Sciatic nerve (tissue), 2 donors: ENCODE data around the gene CNOT8. TPM values are rescaled to one million over a fixed set of nuclear protein-coding genes. Genes with fewer than 3 reads are reported as not detected.
"Not testable (repeated sequence)": the region's sequence is repeated elsewhere in the genome, so short reads cannot be mapped to it uniquely, and the experiment has no call there.

Experiments used
- ATAC-seq: fragments of 200-7000 bp; cut with Tn5 transposase; one replicate; pipeline ENCODE4 v1.9.1; 2020; ENCODE audit warnings: mild to moderate bottlenecking, moderate library complexity
- DNase-seq: peaks from one replicate; pipeline ENCODE4 v3.0.0-alpha.2; 2020; ENCODE audit warnings: low spot score
- intact Hi-C: fragments of 100-400 bp; cut with DNase I; formaldehyde crosslinking; loops from one replicate; pipeline ENCODE4 v1.14.2; 2022
- microRNA-seq: library from miRNA; unstranded; fragments of <30 nt; microRNA quantifications from one replicate; pipeline ENCODE4 v1.2.0, GENCODE V29; 2020
- total RNA-seq: library from RNA; stranded (reverse); fragmentation: NEBNext Ultra II Directional; extraction: Animal tissue kit (Norgen Biotek cat#: 25700); gene quantifications from one replicate; pipeline ENCODE4 v1.2.1, GENCODE V29; 2021
- donor health status: DM: no; HTN: no; CAD: no.
- donor health status: DM: no; HTN: no; CAD: no.

CNOT8 gene
- total RNA-seq, 1 donor from 2014 or later, result 45.3 TPM

GRCh38 chr5:154898210-154898609 is 39.8 kb downstream of the CNOT8 start:
- intact Hi-C loops, result no loop called here
- DNase-seq (no peak), ATAC-seq (peak; percentile 33)

- DNase-seq, result no peak
- intact Hi-C loops, result no loop called here
- ATAC-seq, result peak; percentile 77
These were observed 40.9 kb downstream of the CNOT8 start for GRCh38 chr5:154899151-154899816.

DNA sequence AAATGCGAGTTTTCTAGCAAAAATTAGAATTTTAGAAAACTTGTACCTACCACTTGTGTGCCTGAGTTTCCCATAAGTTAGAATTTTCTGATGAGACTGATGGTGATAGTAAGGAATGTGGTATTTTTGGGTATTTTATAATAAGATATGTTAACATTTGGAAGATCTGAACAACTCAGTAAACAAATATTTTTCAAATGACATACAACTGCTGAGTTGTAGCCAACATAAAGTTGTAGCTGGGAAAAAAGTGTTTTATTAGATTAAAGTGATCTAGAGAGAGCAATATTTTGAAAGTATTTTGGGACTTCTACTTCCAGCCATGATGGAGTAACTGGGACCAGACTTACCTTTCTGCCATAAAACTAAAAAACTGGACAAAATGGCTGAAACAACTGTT is 41.6 kb downstream of the CNOT8 start:
- DNase-seq, result no peak
- peak; percentile 49 for ATAC-seq
- intact Hi-C loops, result no loop called here

DNA sequence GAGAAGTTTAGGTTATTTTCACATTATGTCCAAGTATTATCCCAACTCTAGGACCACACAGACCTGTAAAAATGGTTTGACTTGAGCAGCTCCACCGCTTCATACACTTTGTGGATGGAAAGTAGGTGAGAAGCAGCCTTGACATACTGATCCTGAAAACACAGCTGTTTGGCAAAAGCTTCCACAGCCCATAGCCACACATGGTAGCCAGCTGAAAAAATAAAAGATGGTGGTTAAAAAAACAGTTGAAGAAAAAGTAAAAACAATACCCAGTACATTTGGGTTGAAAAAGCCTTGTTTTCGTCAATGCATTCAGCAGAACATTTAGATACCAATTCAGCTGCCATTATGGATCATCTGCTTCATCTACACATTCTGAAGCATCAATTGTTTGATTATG is 42.8 kb downstream of the CNOT8 start:
- intact Hi-C loops, result no loop called here
- no peak for DNase-seq
- ATAC-seq, result peak; percentile 56

- ATAC-seq (no peak), DNase-seq (no peak)
- intact Hi-C loops, result no loop called here
These were observed 43.5 kb downstream of the CNOT8 start for GRCh38 chr5:154901913-154902312.

DNA sequence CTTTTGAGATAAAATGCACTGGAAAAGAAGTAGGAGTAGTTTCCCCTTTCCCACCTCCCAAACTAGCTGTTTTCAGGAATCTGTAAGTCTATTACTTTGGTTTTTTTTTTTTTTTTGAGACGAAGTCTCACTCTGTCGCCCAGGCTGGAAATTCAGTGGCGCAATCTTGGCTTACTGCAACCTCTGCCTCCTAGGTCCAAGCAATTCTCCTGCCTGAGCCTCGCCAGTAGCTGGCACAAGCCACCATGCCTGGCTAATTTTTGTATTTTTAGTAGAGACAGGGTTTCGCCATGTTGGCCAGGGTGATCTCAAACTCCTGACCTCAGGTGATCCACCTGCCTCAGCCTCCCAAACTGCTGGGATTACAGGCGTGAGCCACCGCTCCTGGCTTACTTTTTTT is 47.2 kb downstream of the CNOT8 start:
- DNase-seq, ATAC-seq, intact Hi-C loops: not testable (repeated sequence)

DNA sequence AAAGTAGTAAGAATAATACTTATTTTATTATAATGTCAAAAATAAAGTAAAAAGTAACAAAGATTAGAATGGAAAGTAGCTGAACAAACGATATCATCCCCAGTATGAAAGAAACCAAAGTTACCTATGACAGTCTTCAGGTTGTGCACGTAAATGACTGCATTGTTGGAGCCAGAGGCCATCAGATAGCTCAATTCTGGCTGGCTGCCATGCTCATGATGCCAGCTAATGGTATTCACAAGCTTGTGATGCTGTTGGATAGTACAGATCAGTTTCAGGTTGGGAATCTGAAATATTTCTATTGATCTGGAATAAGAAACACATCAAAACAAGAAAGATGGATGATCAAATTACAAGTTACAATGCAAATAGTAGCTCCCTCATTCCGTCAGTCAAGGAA is 58.4 kb downstream of the CNOT8 start:
- intact Hi-C loops, result no loop called here
- no peak for DNase-seq
- no peak for ATAC-seq

DNA sequence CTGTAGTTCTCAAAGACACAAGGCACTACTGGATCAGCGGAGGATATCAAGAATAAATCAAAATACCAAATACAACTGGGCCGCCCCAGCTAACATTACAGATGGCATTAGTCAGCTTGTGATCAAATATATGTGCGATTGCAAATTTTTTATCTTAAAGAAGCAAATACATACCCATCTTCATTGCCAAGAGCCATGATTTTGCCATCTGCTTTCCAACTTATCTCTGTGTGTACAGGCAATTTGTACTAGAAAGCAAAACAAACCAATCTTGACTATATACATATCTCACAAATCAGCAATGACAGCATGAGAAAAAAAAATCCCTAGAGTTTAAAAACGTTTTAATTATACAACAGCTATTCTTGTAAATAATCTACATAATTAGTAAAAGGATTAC is 59.3 kb downstream of the CNOT8 start:
- intact Hi-C loops, result no loop called here
- DNase-seq (no peak), ATAC-seq (no peak)

DNA sequence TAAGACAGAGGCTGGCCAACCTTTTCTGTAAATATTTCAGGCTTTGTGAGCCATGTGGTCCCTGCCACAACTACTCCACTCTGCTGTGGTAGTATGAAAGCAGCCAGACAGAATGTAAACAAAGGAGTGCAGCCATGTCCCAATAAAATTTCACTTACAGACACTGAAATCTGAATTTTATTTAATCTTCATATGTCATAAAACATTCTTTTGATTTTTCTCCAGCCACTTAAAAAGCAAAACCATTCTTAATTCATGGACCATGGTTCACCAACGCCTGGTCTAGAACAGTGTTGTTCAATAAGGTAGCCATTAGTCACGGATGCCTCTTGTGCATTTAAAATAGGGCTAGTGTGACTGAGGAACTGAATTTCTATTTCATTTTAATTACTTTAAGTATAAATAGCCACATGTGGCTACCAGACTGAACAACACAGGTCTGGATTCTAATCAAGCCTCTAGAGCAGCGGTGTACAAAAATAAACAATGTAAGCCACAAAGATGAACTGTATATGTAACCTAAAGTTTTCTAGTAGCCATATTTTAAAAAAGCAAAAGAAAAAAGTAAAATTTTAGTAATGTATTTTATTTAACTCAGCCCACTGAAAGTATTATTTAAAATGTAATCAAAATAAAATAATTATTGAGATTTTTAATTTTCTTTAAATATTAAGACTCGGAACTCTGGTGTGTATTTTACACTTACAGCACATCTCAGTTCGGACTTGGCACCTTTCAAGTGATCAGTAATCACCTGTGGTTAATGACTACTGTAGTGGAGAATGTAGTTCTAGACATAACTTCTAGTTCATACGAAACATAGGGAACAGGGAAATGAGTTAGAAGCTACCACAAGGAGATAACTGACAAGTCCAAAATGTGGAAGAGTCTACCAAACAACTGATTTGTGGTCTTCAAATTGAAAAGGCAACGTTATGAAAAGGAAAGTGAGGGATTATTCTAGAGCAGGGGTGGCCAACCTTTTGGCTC is 65.3 kb downstream of the CNOT8 start:
- intact Hi-C loops, result no loop called here
- no peak for DNase-seq

More for the DNA sequence above, 65.3 kb downstream of the CNOT8 start:
- ATAC-seq, result no peak

Small RNA genes lying within 50 kb of the gene (microRNA-seq; reads per million reads assigned to microRNA genes)
- gene MIR378H, result not detected

Other genes starting within 250 kb of the CNOT8 start
- gene LARP1, start 103.2 kb upstream of the CNOT8 start, total RNA-seq, result 157 TPM
- 60.9 TPM for gene FAXDC2, start 8.0 kb upstream of the CNOT8 start, total RNA-seq
- 16.0 TPM for gene GEMIN5, start 79.6 kb downstream of the CNOT8 start, total RNA-seq
- 37.3 TPM for gene MRPL22, start 82.4 kb downstream of the CNOT8 start, total RNA-seq
- gene KIF4B, start 155.1 kb downstream of the CNOT8 start, total RNA-seq, result not detected